Muscle layer of colon (tissue), 2 donors: Measurements from ENCODE around the gene SYK.

Experiments used
- H3K27ac ChIP-seq: one replicate; pipeline ENCODE4 v1.7.0; 2013; ENCODE audit warnings: low read depth, mild to moderate bottlenecking, low read length, moderate library complexity
- H3K27me3 ChIP-seq, 2 donors: one replicate each; pipeline ENCODE4 v1.7.0; 2013; ENCODE audit warnings: low read length in 2 of 2, mild to moderate bottlenecking in 2 of 2; ENCODE audit not compliant: insufficient read depth in 2 of 2, control insufficient read depth in 1 of 2
- H3K36me3 ChIP-seq: one replicate; pipeline ENCODE4 v1.7.0; 2013; ENCODE audit warnings: mild to moderate bottlenecking, low read length; ENCODE audit not compliant: insufficient read depth
- H3K4me1 ChIP-seq: one replicate; pipeline ENCODE4 v1.7.0; 2013; ENCODE audit warnings: mild to moderate bottlenecking, low read length; ENCODE audit not compliant: insufficient read depth
- H3K4me3 ChIP-seq, 2 donors: one replicate each; pipeline ENCODE4 v1.7.0; 2013; ENCODE audit warnings: low read length in 2 of 2, low read depth in 1 of 2, mild to moderate bottlenecking in 1 of 2, moderate library complexity in 1 of 2
- H3K9ac ChIP-seq: one replicate; pipeline ENCODE4 v1.7.0; 2013; ENCODE audit warnings: low read length
- H3K9me3 ChIP-seq: one replicate; pipeline ENCODE4 v1.7.0; 2013; ENCODE audit warnings: mild to moderate bottlenecking, low read length
- donor health status: abdominal sarcoma.
- donor health status: Adenocarcinoma of cecum.

The SYK gene

GRCh38 chr9:90929626-90930025 lies 128.0 kb downstream of the SYK start:
- H3K27ac ChIP-seq: no peak overlapping the region
- H3K9me3 ChIP-seq: no peaks in the 10 kb centered on the region
- H3K4me1 ChIP-seq: no peaks in the 10 kb centered on the region
- H3K36me3 ChIP-seq: no peaks in the 10 kb centered on the region
- no peak overlapping the region for H3K9ac ChIP-seq
- no peaks in the 10 kb centered on the region for H3K27me3 ChIP-seq
- no peak overlapping the region for H3K4me3 ChIP-seq

DNA sequence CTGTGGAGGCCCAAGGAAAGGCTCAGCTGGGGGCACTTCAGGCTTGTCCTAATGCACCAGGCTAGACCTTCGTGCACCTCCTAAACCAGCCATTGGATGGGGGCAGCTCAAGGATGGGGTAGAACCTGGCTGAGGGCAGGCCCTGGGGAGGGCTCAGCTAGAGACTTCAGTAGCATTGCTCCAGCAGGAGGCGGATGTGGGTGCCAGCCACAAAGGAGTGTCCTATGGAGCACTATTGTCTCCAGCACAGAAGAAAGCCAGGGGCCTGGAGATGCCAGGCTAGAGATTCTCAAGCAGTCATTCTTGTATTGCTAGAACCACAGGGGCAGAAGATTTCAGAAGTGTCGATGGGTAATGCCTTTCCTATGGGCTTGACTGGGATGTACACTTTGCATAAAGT lies 131.8 kb downstream of the SYK start:
- no peaks in the 10 kb centered on the region for H3K27me3 ChIP-seq
- no peaks in the 10 kb centered on the region for H3K9me3 ChIP-seq
- H3K4me1 ChIP-seq: no peaks in the 10 kb centered on the region
- no peak overlapping the region for H3K27ac ChIP-seq
- no peaks in the 10 kb centered on the region for H3K36me3 ChIP-seq
- H3K9ac ChIP-seq: no peak overlapping the region
- H3K4me3 ChIP-seq: no peak overlapping the region

GRCh38 chr9:90939351-90939750 lies 137.7 kb downstream of the SYK start:
- H3K4me3 ChIP-seq: no peak overlapping the region
- no peaks in the 10 kb centered on the region for H3K27me3 ChIP-seq
- H3K36me3 ChIP-seq: no peaks in the 10 kb centered on the region
- no peak overlapping the region for H3K27ac ChIP-seq
- no peaks in the 10 kb centered on the region for H3K4me1 ChIP-seq
- H3K9ac ChIP-seq: no peak overlapping the region
- no peaks in the 10 kb centered on the region for H3K9me3 ChIP-seq

DNA sequence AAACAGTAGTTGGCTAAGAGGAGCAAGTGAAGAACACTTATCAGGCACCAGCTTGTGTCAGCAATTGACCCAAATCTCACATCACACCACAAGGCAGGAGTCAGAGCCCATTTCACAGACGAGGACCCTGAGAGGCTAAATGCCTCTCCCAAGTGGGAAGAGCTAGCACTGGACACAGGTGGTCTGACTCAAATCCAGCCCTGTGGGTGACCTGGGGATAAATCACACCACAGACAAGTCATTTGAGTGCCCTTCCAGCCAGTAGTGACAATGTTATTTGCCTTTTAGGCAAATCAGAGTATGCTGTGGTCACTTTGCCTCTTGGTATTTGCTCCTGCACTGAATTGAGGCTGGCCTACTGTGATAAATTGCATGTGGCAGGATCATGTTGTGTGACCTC lies 138.7 kb downstream of the SYK start:
- H3K4me1 ChIP-seq: no peaks in the 10 kb centered on the region
- no peaks in the 10 kb centered on the region for H3K36me3 ChIP-seq
- H3K27ac ChIP-seq: no peak overlapping the region
- H3K9me3 ChIP-seq: no peaks in the 10 kb centered on the region
- no peak overlapping the region for H3K9ac ChIP-seq
- no peaks in the 10 kb centered on the region for H3K27me3 ChIP-seq
- H3K4me3 ChIP-seq: no peak overlapping the region

- no peaks in the 10 kb centered on the region for H3K4me1 ChIP-seq
- H3K27me3 ChIP-seq: no peaks in the 10 kb centered on the region
- H3K9ac ChIP-seq: no peak overlapping the region
- no peak overlapping the region for H3K4me3 ChIP-seq
- no peaks in the 10 kb centered on the region for H3K9me3 ChIP-seq
- no peak overlapping the region for H3K27ac ChIP-seq
- no peaks in the 10 kb centered on the region for H3K36me3 ChIP-seq
These were observed 140.0 kb downstream of the SYK start for GRCh38 chr9:90941661-90942060.

DNA sequence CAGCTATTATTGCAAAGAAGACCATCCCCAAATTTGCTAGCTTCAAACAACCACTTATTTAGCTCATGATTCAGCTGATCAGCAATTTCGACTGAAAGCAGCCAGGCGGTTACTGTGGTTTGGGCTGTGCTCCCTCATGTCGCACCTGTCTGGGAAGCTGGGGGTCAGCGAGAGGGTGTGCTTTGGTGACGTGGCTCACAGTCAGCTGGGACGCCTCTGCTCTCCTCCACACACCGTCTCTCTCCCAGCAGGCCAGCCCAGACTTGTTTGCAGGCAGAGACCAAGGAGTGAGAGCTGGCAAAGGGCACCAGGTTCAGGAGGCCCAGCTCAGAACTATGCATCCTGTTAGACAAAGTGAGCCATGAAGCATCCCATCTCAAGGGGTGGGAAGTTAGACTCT lies 140.9 kb downstream of the SYK start:
- Histone ChIP-seq H3K27ac (no peak overlapping the region), H3K9ac (no peak overlapping the region), H3K4me3 (no peak overlapping the region), H3K4me1 (no peaks in the 10 kb centered on the region), H3K27me3 (no peaks in the 10 kb centered on the region), H3K36me3 (no peaks in the 10 kb centered on the region), H3K9me3 (no peaks in the 10 kb centered on the region)

DNA sequence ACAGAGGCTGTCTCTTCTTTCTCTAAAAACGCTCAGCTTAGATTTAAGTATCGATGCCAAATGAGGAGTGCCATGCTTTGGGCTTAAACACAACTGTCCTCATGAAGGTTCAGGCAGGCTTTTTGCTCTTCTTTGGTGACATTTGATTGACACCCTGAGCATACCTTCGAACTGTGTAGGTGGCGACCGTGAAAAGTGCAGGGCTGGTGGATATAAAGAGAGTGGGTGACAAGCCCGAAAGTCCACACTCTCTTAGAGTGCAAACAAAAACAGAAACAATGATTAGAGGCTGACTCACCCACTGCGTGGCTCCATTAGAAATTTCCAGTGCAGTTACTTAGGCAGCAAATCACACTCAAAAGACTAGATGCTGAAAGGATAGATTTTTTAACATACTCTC lies 141.7 kb downstream of the SYK start:
- no peaks in the 10 kb centered on the region for H3K4me1 ChIP-seq
- no peak overlapping the region for H3K4me3 ChIP-seq
- H3K9me3 ChIP-seq: no peaks in the 10 kb centered on the region
- H3K9ac ChIP-seq: no peak overlapping the region
- no peak overlapping the region for H3K27ac ChIP-seq
- H3K36me3 ChIP-seq: no peaks in the 10 kb centered on the region
- H3K27me3 ChIP-seq: no peaks in the 10 kb centered on the region

- H3K9me3 ChIP-seq: no peaks in the 10 kb centered on the region
- no peaks in the 10 kb centered on the region for H3K36me3 ChIP-seq
- no peaks in the 10 kb centered on the region for H3K27me3 ChIP-seq
- no peak overlapping the region for H3K27ac ChIP-seq
- H3K4me1 ChIP-seq: no peaks in the 10 kb centered on the region
- H3K9ac ChIP-seq: no peak overlapping the region
- no peak overlapping the region for H3K4me3 ChIP-seq
These were observed 143.7 kb downstream of the SYK start for GRCh38 chr9:90945336-90945735.

- H3K27me3 ChIP-seq: no peaks in the 10 kb centered on the region
- H3K4me1 ChIP-seq: no peaks in the 10 kb centered on the region
- H3K9me3 ChIP-seq: no peaks in the 10 kb centered on the region
- no peak overlapping the region for H3K9ac ChIP-seq
- no peak overlapping the region for H3K27ac ChIP-seq
- no peaks in the 10 kb centered on the region for H3K36me3 ChIP-seq
- no peak overlapping the region for H3K4me3 ChIP-seq
These were observed 145.4 kb downstream of the SYK start for GRCh38 chr9:90946982-90947381.
